ENCODE measurements around the gene UFSP2.
"Not testable (repeated sequence)": the region's sequence is repeated elsewhere in the genome, so short reads cannot be mapped to it uniquely, and the experiment has no call there.

Gene UFSP2

GRCh38 chr4:185369731-185370130 lies 56.0 kb downstream of the UFSP2 start:
- Histone ChIP-seq H3K27ac (replicated peaks) (no peak overlapping the region), H3K4me3 (replicated peaks; ENCODE audit: insufficient read depth, low read length) (no peak overlapping the region), H3K27me3 (ENCODE audit: insufficient read depth, poor library complexity, severe bottlenecking) (peaks cover 5% of the 10 kb centered on the region)
- TF ChIP-seq REST (IDR thresholded peaks at IDR 0.05; ENCODE audit: insufficient replicate concordance, low read depth) (no peak), POLR2AphosphoS5 (IDR thresholded peaks at IDR 0.05; ENCODE audit: low read depth) (no peak), SPI1 (IDR thresholded peaks at IDR 0.05; ENCODE audit: borderline replicate concordance, low read depth) (no peak), GABPA (IDR thresholded peaks at IDR 0.05; ENCODE audit: low read depth) (no peak), CTCF (IDR thresholded peaks at IDR 0.05; ENCODE audit: insufficient read depth, low read length) (no peak)
- DNase-seq (ENCODE audit: low read depth in 1 of 2, low spot score in 1 of 2) = no peak

- Histone ChIP-seq H3K27ac (replicated peaks) (no peak overlapping the region), H3K4me3 (replicated peaks; ENCODE audit: insufficient read depth, low read length) (no peak overlapping the region), H3K27me3 (ENCODE audit: insufficient read depth, poor library complexity, severe bottlenecking) (peaks cover 5% of the 10 kb centered on the region)
- DNase-seq (ENCODE audit: low read depth in 1 of 2, low spot score in 1 of 2) = no peak
- TF ChIP-seq REST (IDR thresholded peaks at IDR 0.05; ENCODE audit: insufficient replicate concordance, low read depth) = no peak
- no peak for TF ChIP-seq GABPA (IDR thresholded peaks at IDR 0.05; ENCODE audit: low read depth)
- no peak for TF ChIP-seq POLR2AphosphoS5 (IDR thresholded peaks at IDR 0.05; ENCODE audit: low read depth)
Observed at GRCh38 chr4:185364886-185365285, 60.9 kb downstream of the UFSP2 start.

- H3K4me3 ChIP-seq (replicated peaks; ENCODE audit: insufficient read depth, low read length) = no peak overlapping the region
- TF ChIP-seq CTCF (IDR thresholded peaks at IDR 0.05; ENCODE audit: insufficient read depth, low read length) = no peak
- no peak for TF ChIP-seq GABPA (IDR thresholded peaks at IDR 0.05; ENCODE audit: low read depth)
- no peak for TF ChIP-seq REST (IDR thresholded peaks at IDR 0.05; ENCODE audit: insufficient replicate concordance, low read depth)
- no peak for TF ChIP-seq POLR2AphosphoS5 (IDR thresholded peaks at IDR 0.05; ENCODE audit: low read depth)
- H3K27me3 ChIP-seq (ENCODE audit: insufficient read depth, poor library complexity, severe bottlenecking) = peaks cover 3% of the 10 kb centered on the region
- DNase-seq (ENCODE audit: low read depth in 1 of 2, low spot score in 1 of 2) = no peak
- no peak overlapping the region for H3K27ac ChIP-seq (replicated peaks)
Observed at GRCh38 chr4:185363251-185363650, 62.5 kb downstream of the UFSP2 start.

GRCh38 chr4:185362570-185362969 lies 63.2 kb downstream of the UFSP2 start:
- not testable (repeated sequence) for H3K27me3 ChIP-seq (ENCODE audit: insufficient read depth, poor library complexity, severe bottlenecking); H3K4me3 ChIP-seq (replicated peaks; ENCODE audit: insufficient read depth, low read length); H3K27ac ChIP-seq (replicated peaks); DNase-seq (ENCODE audit: low read depth in 1 of 2, low spot score in 1 of 2)
